GM12865 (cell line): Measurements from ENCODE around the gene C11orf52.

Experiments used
- DNase-seq: peaks from one replicate; pipeline ENCODE4 v3.0.0; 2010; ENCODE audit warnings: low read depth
- H3K4me3 ChIP-seq: 2 replicates; pipeline ENCODE4 v1.5.1; 2011; ENCODE audit warnings: mild to moderate bottlenecking, low read depth, low read length, control low read depth
- CTCF ChIP-seq: IDR thresholded peaks from 2 replicates; pipeline ENCODE4 v1.5.1; 2011; ENCODE audit warnings: low read length, control low read depth, low read depth, inconsistent platforms; ENCODE audit not compliant: insufficient read depth; ENCODE audit errors: missing control alignments

C11orf52 gene

GRCh38 chr11:111921541-111922230 lies 3.0 kb downstream of the C11orf52 start:
- TF ChIP-seq CTCF: no peak
- no peak for DNase-seq
- no peak overlapping the region for H3K4me3 ChIP-seq

GRCh38 chr11:111922803-111923202 lies 4.1 kb downstream of the C11orf52 start:
- DNase-seq: no peak
- no peak overlapping the region for H3K4me3 ChIP-seq
- no peak for TF ChIP-seq CTCF

- no peak for DNase-seq
- no peak overlapping the region for H3K4me3 ChIP-seq
- TF ChIP-seq CTCF: no peak
Measured at GRCh38 chr11:111923351-111923788, 4.7 kb downstream of the C11orf52 start.

- no peak for DNase-seq
- no peak overlapping the region for H3K4me3 ChIP-seq
- TF ChIP-seq CTCF: no peak
Measured at GRCh38 chr11:111923951-111924350, 5.2 kb downstream of the C11orf52 start.

GRCh38 chr11:111925953-111926352 lies 7.2 kb downstream of the C11orf52 start:
- no peak overlapping the region for H3K4me3 ChIP-seq
- no peak for DNase-seq
- no peak for TF ChIP-seq CTCF

- peak; percentile 98 for DNase-seq
- peak overlapping the region; percentile 51 for H3K4me3 ChIP-seq
- no peak for TF ChIP-seq CTCF
Measured at GRCh38 chr11:111926505-111927391, 8.0 kb downstream of the C11orf52 start.
